Vagina (tissue), 2 donors: Measurements from ENCODE around the gene UBAP2L.

Experiments
- POLR2A ChIP-seq, 2 donors: fragments of 450-650 bp; IDR thresholded peaks; one replicate each; pipeline ENCODE4 v1.6.1; 2017; ENCODE audit warnings: antibody characterized with exemption in 2 of 2, mild to moderate bottlenecking in 2 of 2, moderate library complexity in 2 of 2
- POLR2AphosphoS5 ChIP-seq, 2 donors: sonication (generic); formaldehyde crosslinking; IDR thresholded peaks; one replicate each; pipeline ENCODE4 v1.9.0; 2017; ENCODE audit warnings: antibody characterized with exemption in 2 of 2, mild to moderate bottlenecking in 2 of 2, low read depth in 1 of 2; ENCODE audit not compliant: insufficient read depth in 1 of 2
- TF ChIP-seq, protein P1 (sequence below), 3 experiments: fragments of 450-650 bp in 2 of 3; fragments of 200-600 bp in 1 of 3; sonication (generic) in 1 of 3; IDR thresholded peaks; one replicate each; pipeline ENCODE4 v1.5.1; 2017 to 2019; ENCODE audit warnings: antibody characterized with exemption in 3 of 3, mild to moderate bottlenecking in 2 of 3, moderate library complexity in 2 of 3

GRCh38 chr1:154186177-154186576 is 34.6 kb upstream of the UBAP2L start:
- TF ChIP-seq POLR2A (IDR thresholded peaks at IDR 0.05) (no peak), POLR2AphosphoS5 (IDR thresholded peaks at IDR 0.05; ENCODE audit: insufficient read depth in 1 of 2, low read depth in 1 of 2) (no peak)
- TF ChIP-seq, protein P1, sequence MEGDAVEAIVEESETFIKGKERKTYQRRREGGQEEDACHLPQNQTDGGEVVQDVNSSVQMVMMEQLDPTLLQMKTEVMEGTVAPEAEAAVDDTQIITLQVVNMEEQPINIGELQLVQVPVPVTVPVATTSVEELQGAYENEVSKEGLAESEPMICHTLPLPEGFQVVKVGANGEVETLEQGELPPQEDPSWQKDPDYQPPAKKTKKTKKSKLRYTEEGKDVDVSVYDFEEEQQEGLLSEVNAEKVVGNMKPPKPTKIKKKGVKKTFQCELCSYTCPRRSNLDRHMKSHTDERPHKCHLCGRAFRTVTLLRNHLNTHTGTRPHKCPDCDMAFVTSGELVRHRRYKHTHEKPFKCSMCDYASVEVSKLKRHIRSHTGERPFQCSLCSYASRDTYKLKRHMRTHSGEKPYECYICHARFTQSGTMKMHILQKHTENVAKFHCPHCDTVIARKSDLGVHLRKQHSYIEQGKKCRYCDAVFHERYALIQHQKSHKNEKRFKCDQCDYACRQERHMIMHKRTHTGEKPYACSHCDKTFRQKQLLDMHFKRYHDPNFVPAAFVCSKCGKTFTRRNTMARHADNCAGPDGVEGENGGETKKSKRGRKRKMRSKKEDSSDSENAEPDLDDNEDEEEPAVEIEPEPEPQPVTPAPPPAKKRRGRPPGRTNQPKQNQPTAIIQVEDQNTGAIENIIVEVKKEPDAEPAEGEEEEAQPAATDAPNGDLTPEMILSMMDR (IDR thresholded peaks at IDR 0.05): no peak
